Measurements from ENCODE around the gene MVD.

Gene MVD

GRCh38 chr16:88706229-88706964 is 43.5 kb upstream of the MVD start, which contains the start of the genes CTU2 and RNF166:
Gene CTU2, plus strand, starts transcription at chr16:88706503. Its CDS starts 28 bp downstream, at chr16:88706531.
Gene RNF166, minus strand, starts transcription at chr16:88706408. Its CDS starts 83 bp downstream, at chr16:88706325.
- DNase-seq (ENCODE audit: low spot score): peak; percentile 89
- Histone ChIP-seq H3K27ac (peak within 1 kb of the TSS; percentile 66 to 91), H3K4me3 (peak within 1 kb of the TSS; percentile 94)
- TF ChIP-seq, protein P1, sequence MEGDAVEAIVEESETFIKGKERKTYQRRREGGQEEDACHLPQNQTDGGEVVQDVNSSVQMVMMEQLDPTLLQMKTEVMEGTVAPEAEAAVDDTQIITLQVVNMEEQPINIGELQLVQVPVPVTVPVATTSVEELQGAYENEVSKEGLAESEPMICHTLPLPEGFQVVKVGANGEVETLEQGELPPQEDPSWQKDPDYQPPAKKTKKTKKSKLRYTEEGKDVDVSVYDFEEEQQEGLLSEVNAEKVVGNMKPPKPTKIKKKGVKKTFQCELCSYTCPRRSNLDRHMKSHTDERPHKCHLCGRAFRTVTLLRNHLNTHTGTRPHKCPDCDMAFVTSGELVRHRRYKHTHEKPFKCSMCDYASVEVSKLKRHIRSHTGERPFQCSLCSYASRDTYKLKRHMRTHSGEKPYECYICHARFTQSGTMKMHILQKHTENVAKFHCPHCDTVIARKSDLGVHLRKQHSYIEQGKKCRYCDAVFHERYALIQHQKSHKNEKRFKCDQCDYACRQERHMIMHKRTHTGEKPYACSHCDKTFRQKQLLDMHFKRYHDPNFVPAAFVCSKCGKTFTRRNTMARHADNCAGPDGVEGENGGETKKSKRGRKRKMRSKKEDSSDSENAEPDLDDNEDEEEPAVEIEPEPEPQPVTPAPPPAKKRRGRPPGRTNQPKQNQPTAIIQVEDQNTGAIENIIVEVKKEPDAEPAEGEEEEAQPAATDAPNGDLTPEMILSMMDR (IDR thresholded peaks at IDR 0.05): no peak

DNA sequence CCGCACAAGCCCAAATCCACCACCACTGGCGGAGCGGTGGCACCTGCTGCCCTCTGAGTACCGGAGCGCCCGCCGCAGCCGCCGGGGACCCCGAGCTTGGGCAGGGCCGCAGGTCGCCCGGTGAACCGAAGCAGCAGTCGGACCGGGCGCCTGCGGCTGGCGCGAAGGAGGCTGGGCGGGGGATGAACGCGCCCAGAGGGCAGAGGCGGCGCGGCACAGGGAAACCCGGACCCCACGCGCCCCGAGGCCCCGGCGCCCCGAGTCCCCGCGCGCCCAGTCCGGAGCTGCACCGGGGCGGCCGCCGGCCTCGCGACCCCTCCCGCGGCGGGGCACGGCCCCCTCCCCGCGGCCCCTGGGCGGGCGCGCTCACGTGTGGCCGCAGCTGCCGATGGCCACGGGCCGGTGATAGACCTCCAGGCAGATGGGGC is 42.9 kb upstream of the MVD start:
- TF ChIP-seq, protein P1 (IDR thresholded peaks at IDR 0.05): no peak
- Histone ChIP-seq H3K27ac (peak overlapping the region; percentile 66 to 91), H3K4me3 (peak overlapping the region; percentile 94)
- DNase-seq (ENCODE audit: low spot score): no peak

DNA sequence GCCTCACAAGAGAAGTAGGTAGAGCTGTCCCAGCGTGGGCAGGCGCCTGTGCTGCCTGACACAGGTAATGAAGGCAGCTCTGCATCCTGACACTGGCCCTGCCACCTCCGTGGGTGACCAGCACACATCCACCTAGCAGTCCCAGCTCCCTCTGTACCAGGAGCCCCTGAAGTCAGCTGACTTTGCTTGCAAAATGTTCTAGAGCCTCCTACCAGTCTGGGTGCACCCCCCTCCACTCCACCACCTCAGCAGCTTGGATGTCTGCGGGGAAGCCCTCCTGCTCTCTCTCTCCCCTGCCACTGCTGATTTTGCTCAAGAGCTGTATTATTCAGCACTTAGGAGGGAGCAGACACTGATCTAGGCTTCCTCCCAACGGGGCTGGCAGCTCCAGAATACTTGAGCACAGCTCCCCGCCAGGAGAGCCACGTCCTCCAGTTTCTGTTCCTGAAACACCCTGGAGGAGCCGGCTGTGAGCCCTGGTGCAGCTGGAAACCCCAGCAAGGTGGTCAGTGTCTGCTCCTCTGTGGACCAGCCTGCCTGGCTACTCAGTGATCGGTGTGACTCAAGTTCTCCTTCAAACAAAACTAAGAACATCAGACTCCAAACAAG is 42.3 kb upstream of the MVD start:
- TF ChIP-seq, protein P1 (IDR thresholded peaks at IDR 0.05): no peak
- no peak for DNase-seq (ENCODE audit: low spot score)
- peak overlapping the region; percentile 94 for H3K4me3 ChIP-seq
- H3K27ac ChIP-seq: peak overlapping the region; percentile 66 to 91

GRCh38 chr16:88703486-88704309 is 40.8 kb upstream of the MVD start:
- peak overlapping the region in 1 of 2 donors; percentile 81 for H3K27ac ChIP-seq
- H3K4me3 ChIP-seq: peak overlapping the region; percentile 36
- TF ChIP-seq, protein P1 (IDR thresholded peaks at IDR 0.05): no peak
- no peak for DNase-seq (ENCODE audit: low spot score)

DNA sequence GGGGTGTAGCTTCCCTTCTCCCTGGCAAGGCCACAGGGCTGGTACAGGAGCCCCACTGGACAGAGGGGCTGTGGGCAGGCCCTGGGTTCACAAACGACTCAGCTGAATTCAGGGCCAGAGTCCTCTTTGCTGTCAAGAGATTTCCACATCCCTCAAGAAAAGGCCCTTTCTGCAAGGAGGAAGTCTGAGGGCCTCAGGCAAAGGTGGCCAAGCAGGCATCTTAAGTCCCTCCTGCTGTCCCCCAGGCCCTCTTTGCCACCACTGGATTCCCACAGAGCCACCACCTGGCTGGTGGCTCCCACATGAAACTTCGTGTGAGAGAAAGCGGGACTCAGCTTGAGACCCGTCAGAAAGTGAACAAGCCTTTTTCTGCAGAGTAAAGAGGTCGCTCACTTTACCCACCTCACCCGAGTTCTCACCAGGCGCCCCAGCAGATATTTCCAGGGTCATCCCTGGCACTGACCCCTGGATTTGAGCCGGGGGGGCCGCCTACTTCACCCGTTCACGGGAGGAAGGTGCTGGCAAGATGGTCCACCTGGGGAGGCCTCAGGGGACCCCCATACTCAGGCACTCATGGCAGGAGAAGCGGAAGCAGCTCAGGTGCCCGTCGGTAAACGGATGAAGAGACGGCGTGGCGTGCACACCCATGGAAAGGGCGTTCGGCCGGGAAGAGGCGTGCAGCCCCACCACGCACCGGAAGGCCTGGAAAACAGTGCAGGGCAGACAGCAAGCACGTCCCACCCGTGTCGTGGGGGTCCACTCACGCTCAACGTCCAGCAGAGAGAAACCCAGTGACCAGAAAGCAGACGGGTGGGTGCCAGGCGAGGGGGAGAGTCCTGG is 39.7 kb upstream of the MVD start:
- no peak overlapping the region for H3K4me3 ChIP-seq

More for the DNA sequence above, 39.7 kb upstream of the MVD start:
- DNase-seq (ENCODE audit: low spot score): no peak
- TF ChIP-seq, protein P1 (IDR thresholded peaks at IDR 0.05): no peak
- peak overlapping the region in 1 of 2 donors; percentile 81 for H3K27ac ChIP-seq
